ENCODE results near the gene AKAP13.

- TF ChIP-seq, protein P1, sequence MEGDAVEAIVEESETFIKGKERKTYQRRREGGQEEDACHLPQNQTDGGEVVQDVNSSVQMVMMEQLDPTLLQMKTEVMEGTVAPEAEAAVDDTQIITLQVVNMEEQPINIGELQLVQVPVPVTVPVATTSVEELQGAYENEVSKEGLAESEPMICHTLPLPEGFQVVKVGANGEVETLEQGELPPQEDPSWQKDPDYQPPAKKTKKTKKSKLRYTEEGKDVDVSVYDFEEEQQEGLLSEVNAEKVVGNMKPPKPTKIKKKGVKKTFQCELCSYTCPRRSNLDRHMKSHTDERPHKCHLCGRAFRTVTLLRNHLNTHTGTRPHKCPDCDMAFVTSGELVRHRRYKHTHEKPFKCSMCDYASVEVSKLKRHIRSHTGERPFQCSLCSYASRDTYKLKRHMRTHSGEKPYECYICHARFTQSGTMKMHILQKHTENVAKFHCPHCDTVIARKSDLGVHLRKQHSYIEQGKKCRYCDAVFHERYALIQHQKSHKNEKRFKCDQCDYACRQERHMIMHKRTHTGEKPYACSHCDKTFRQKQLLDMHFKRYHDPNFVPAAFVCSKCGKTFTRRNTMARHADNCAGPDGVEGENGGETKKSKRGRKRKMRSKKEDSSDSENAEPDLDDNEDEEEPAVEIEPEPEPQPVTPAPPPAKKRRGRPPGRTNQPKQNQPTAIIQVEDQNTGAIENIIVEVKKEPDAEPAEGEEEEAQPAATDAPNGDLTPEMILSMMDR (IDR thresholded peaks at IDR 0.05; ENCODE audit: low read depth, low read length), result no peak
- TF ChIP-seq EZH2phosphoT487 (IDR thresholded peaks at IDR 0.05; ENCODE audit: low read depth), result no peak
Measured at GRCh38 chr15:85604194-85604593, 223.8 kb downstream of the AKAP13 start.

Measured in OCI-LY3 (cell line).